B cell (primary cell): Measurements from ENCODE around the gene ZNF157. TPM values are rescaled to one million over a fixed set of nuclear protein-coding genes. Genes with fewer than 3 reads are reported as not detected.
"Not testable (repeated sequence)": the region's sequence is repeated elsewhere in the genome, so short reads cannot be mapped to it uniquely, and the experiment has no call there.

Experiments used
- ATAC-seq: fragments of 200-7000 bp; cut with Tn5 transposase; one replicate; pipeline ENCODE4 v1.10.0; 2021; ENCODE audit warnings: low read depth, mild to moderate bottlenecking, moderate number of reproducible peaks, moderate library complexity
- CTCF ChIA-PET: fragments of 350-600 bp; sonication (Branson Sonifier 250); formaldehyde crosslinking; loops from one replicate; lab custom pipeline; 2021; ENCODE audit warnings: antibody characterized with exemption, inconsistent platforms; lab: Charles Lee
- POLR2A ChIA-PET: fragments of 350-600 bp; sonication (Branson Sonifier 250); formaldehyde crosslinking; loops from one replicate; lab custom pipeline; 2021; ENCODE audit warnings: antibody characterized with exemption; lab: Charles Lee
- DNase-seq: peaks from one replicate; pipeline ENCODE4 v3.0.0; 2013
- H2AFZ ChIP-seq: 2 replicates; pipeline ENCODE4 v1.6.1; 2012; ENCODE audit warnings: mild to moderate bottlenecking, low read depth, low read length; ENCODE audit not compliant: insufficient read depth, poor library complexity, severe bottlenecking
- H3K27ac ChIP-seq, 2 donors: 1 replicate in 1 of 2; 2 replicates in 1 of 2; pipeline ENCODE4 v1.5.1; 2012 to 2013; ENCODE audit warnings: low read length in 2 of 2, mild to moderate bottlenecking in 2 of 2, moderate library complexity in 1 of 2
- H3K27me3 ChIP-seq, 4 experiments: fragments of 200-600 bp in 1 of 4; sonication (generic) in 1 of 4; replicated peaks in 1 of 4; 1 replicate in 2 of 4; 2 replicates in 2 of 4; pipeline versions ENCODE4 v1.6.1 to v1.7.0; 2013 to 2016; ENCODE audit warnings: low read length in 3 of 4, mild to moderate bottlenecking in 2 of 4, mixed read lengths in 1 of 4, moderate library complexity in 1 of 4; ENCODE audit not compliant: insufficient read depth in 4 of 4, control insufficient read depth in 3 of 4; ENCODE audit errors: control extremely low read depth in 1 of 4
- H3K36me3 ChIP-seq, 2 experiments: replicated peaks in 1 of 2; 1 replicate in 1 of 2; 2 replicates in 1 of 2; pipeline versions ENCODE4 v1.6.1 to v1.7.1; 2013; ENCODE audit warnings: low read length in 1 of 2; ENCODE audit not compliant: insufficient read depth in 2 of 2, control insufficient read depth in 1 of 2; ENCODE audit errors: control extremely low read depth in 1 of 2, extremely low read depth in 1 of 2
- H3K4me1 ChIP-seq, 2 donors: fragments of 200-600 bp in 1 of 2; sonication (generic) in 1 of 2; 1 replicate in 1 of 2; 2 replicates in 1 of 2; pipeline versions ENCODE4 v1.5.1 to v1.6.1; 2013 to 2017; ENCODE audit warnings: low read length in 2 of 2; ENCODE audit not compliant: control insufficient read depth in 2 of 2, insufficient read depth in 2 of 2
- H3K4me2 ChIP-seq: replicated peaks from 2 replicates; pipeline ENCODE3; 2012; ENCODE audit warnings: mild to moderate bottlenecking, low read depth, low read length; ENCODE audit not compliant: poor library complexity, severe bottlenecking
- H3K4me3 ChIP-seq, 5 experiments: fragments of 200-600 bp in 1 of 5; sonication (generic) in 1 of 5; 1 replicate in 3 of 5; 2 replicates in 2 of 5; pipeline versions ENCODE4 v1.5.1 to v1.7.0; 2011 to 2016; ENCODE audit warnings: low read length in 4 of 5, mild to moderate bottlenecking in 4 of 5, low read depth in 2 of 5, control low read depth in 1 of 5, moderate library complexity in 1 of 5; ENCODE audit not compliant: insufficient read depth in 1 of 5; ENCODE audit errors: control extremely low read depth in 1 of 5, extremely low read depth in 1 of 5
- H3K79me2 ChIP-seq: fragments of 200-600 bp; sonication (generic); one replicate; pipeline ENCODE4 v1.6.0; 2016; ENCODE audit warnings: low read length; ENCODE audit not compliant: control insufficient read depth, insufficient read depth
- H3K9ac ChIP-seq: fragments of 200-600 bp; sonication (generic); 2 replicates; pipeline ENCODE4 v1.6.1; 2017; ENCODE audit warnings: mild to moderate bottlenecking, low read length, moderate library complexity
- H3K9me3 ChIP-seq, 3 donors: one replicate each; pipeline versions ENCODE4 v1.6.1 to v1.7.1; 2013; ENCODE audit warnings: low read length in 2 of 3; ENCODE audit not compliant: control insufficient read depth in 2 of 3, insufficient read depth in 1 of 3; ENCODE audit errors: control extremely low read depth in 1 of 3
- H4K20me1 ChIP-seq: 2 replicates; pipeline ENCODE4 v1.6.0; 2012; ENCODE audit warnings: mild to moderate bottlenecking, low read length; ENCODE audit not compliant: insufficient read depth, control insufficient read depth, poor library complexity, severe bottlenecking
- H3K27ac Mint-ChIP-seq: one replicate; pipeline ENCODE4 v1.8.0; 2021; ENCODE audit warnings: mixed read lengths
- H3K27me3 Mint-ChIP-seq: one replicate; pipeline ENCODE4 v1.8.0; 2021; ENCODE audit warnings: mixed read lengths
- H3K4me1 Mint-ChIP-seq: one replicate; pipeline ENCODE4 v1.8.0; 2021; ENCODE audit warnings: mixed read lengths
- H3K4me3 Mint-ChIP-seq: one replicate; pipeline ENCODE4 v1.8.0; 2021; ENCODE audit warnings: mixed read lengths
- H3K9me3 Mint-ChIP-seq: one replicate; pipeline ENCODE4 v1.8.0; 2022; ENCODE audit warnings: mixed read lengths; ENCODE audit not compliant: insufficient read depth
- CTCF ChIP-seq: fragments of 200-600 bp; IDR thresholded peaks from one replicate; pipeline ENCODE4 v1.8.0; 2022; ENCODE audit warnings: antibody characterized with exemption, mild to moderate bottlenecking
- EZH2 ChIP-seq: IDR thresholded peaks from 2 replicates; pipeline ENCODE4 v1.6.1; 2012; ENCODE audit warnings: borderline replicate concordance, low read depth, mild to moderate bottlenecking, moderate library complexity, low read length; ENCODE audit not compliant: insufficient read depth, poor library complexity, severe bottlenecking
- WGBS: methylation state at CpG from one replicate; pipeline ENCODE4 v1.1.5; 2013; ENCODE audit warnings: missing lambda C conversion rate; ENCODE audit not compliant: insufficient coverage; 5-methylcytosine and 5-hydroxymethylcytosine counted together
- intact Hi-C: fragments of 100-400 bp; cut with micrococcal nuclease; formaldehyde crosslinking; loops from one replicate; pipeline ENCODE4 v1.10.0; 2022
- polyA plus RNA-seq: library from polyadenylated mRNA; depleted of rRNA; stranded (reverse); fragments of >200 nt; gene quantifications from 2 replicates; pipeline ENCODE4 v1.2.3, GENCODE V29; 2012
- total RNA-seq, 2 donors: library from RNA; stranded (reverse); fragments of 120-200 nt in 1 of 2; gene quantifications; 1 replicate in 1 of 2; 2 replicates in 1 of 2; pipeline versions ENCODE4 v1.2.3 to v1.2.4, GENCODE V29; 2013 to 2022

ZNF157 gene
- total and polyA plus RNA-seq, 2 donors (not counting 1 experiment from before 2014, with no cell fraction given): 0.28 to 0.99 TPM

GRCh38 chrX:47321823-47322371 is 48.5 kb upstream of the ZNF157 start:
- TF ChIP-seq EZH2 (no peak), CTCF (no peak)
- ATAC-seq: no peak

GRCh38 chrX:47327902-47328301 is 42.5 kb upstream of the ZNF157 start:
- DNase-seq (no peak), ATAC-seq (no peak)
- no peaks in the 10 kb centered on the region for H3K9me3 Mint-ChIP-seq
- no peak overlapping the region for H3K4me3 Mint-ChIP-seq
- no peaks in the 10 kb centered on the region for H3K4me1 Mint-ChIP-seq
- intact Hi-C loops: no loop called here
- Histone ChIP-seq H3K9ac (no peak overlapping the region), H2AFZ (no peak overlapping the region), H3K27me3 (no peaks in the 10 kb centered on the region), H3K4me1 (no peaks in the 10 kb centered on the region), H3K79me2 (no peaks in the 10 kb centered on the region), H3K27ac (no peak overlapping the region), H3K9me3 (no peaks in the 10 kb centered on the region), H4K20me1 (no peaks in the 10 kb centered on the region), H3K4me2 (no peak overlapping the region), H3K36me3 (no peaks in the 10 kb centered on the region), H3K4me3 (no peak overlapping the region)
- ChIA-PET CTCF (no interaction called here), POLR2A (no interaction called here)
- no CpG with 5 or more reads among the region's 6 CpGs for WGBS
- H3K27ac Mint-ChIP-seq: no peak overlapping the region
- no peaks in the 10 kb centered on the region for H3K27me3 Mint-ChIP-seq
- TF ChIP-seq CTCF: no peak
- TF ChIP-seq EZH2: no peak

More at GRCh38 chrX:47321823-47322371, 48.5 kb upstream of the ZNF157 start:
- Histone ChIP-seq H3K36me3 (no peaks in the 10 kb centered on the region), H2AFZ (no peak overlapping the region), H3K9me3 (no peaks in the 10 kb centered on the region), H3K4me3 (no peak overlapping the region), H3K79me2 (no peaks in the 10 kb centered on the region), H3K9ac (no peak overlapping the region), H3K27me3 (no peaks in the 10 kb centered on the region), H3K4me2 (no peak overlapping the region), H3K27ac (no peak overlapping the region), H3K4me1 (no peaks in the 10 kb centered on the region), H4K20me1 (no peaks in the 10 kb centered on the region)
- H3K9me3 Mint-ChIP-seq: no peaks in the 10 kb centered on the region
- no peak for DNase-seq
- no peak overlapping the region for H3K4me3 Mint-ChIP-seq
- no peak overlapping the region for H3K27ac Mint-ChIP-seq
- intact Hi-C loops: no loop called here
- no peaks in the 10 kb centered on the region for H3K27me3 Mint-ChIP-seq
- WGBS: 88% methylated on average over 5 of the region's 20 CpGs
- H3K4me1 Mint-ChIP-seq: no peaks in the 10 kb centered on the region
- ChIA-PET CTCF (no interaction called here), POLR2A (no interaction called here)

GRCh38 chrX:47332729-47333128 is 37.6 kb upstream of the ZNF157 start:
- H3K9ac ChIP-seq, H3K4me3 ChIP-seq, H3K4me1 Mint-ChIP-seq, CTCF ChIA-PET, intact Hi-C loops, H3K9me3 Mint-ChIP-seq, H3K27me3 ChIP-seq, H3K4me2 ChIP-seq, H3K27ac Mint-ChIP-seq, H4K20me1 ChIP-seq, DNase-seq, H3K27ac ChIP-seq, H3K27me3 Mint-ChIP-seq, H3K9me3 ChIP-seq, H3K4me1 ChIP-seq, H3K36me3 ChIP-seq, POLR2A ChIA-PET, H3K4me3 Mint-ChIP-seq, H3K79me2 ChIP-seq, ATAC-seq, H2AFZ ChIP-seq: not testable (repeated sequence)
- 86% methylated on average over 1 of the region's 5 CpGs for WGBS
